Loucy (cell line): ENCODE data around the gene ENTPD2.

Experiments
- H2AFZ ChIP-seq: fragments of 200-600 bp; sonication (generic); 2 replicates; pipeline ENCODE4 v1.6.0; 2016; ENCODE audit warnings: antibody characterized with exemption, mild to moderate bottlenecking, low read length, moderate library complexity
- H3F3A ChIP-seq: fragments of 200-600 bp; 2 replicates; pipeline ENCODE4 v1.6.0; 2016; ENCODE audit warnings: antibody characterized with exemption, low read depth, mild to moderate bottlenecking
- H3K27me3 ChIP-seq: fragments of 200-600 bp; sonication (generic); 2 replicates; pipeline ENCODE4 v1.6.1; 2014; ENCODE audit warnings: low read length, mild to moderate bottlenecking; ENCODE audit not compliant: insufficient read depth, poor library complexity, severe bottlenecking
- H3K36me3 ChIP-seq: fragments of 200-600 bp; sonication (generic); 2 replicates; pipeline ENCODE4 v1.6.1; 2016; ENCODE audit warnings: low read length; ENCODE audit not compliant: insufficient read depth
- H3K4me1 ChIP-seq: fragments of 200-600 bp; sonication (generic); 2 replicates; pipeline ENCODE4 v1.5.1; 2014; ENCODE audit warnings: low read length, mild to moderate bottlenecking; ENCODE audit not compliant: insufficient read depth, poor library complexity, severe bottlenecking
- H3K4me2 ChIP-seq: fragments of 200-600 bp; sonication (generic); 2 replicates; pipeline ENCODE4 v1.6.0; 2014; ENCODE audit warnings: antibody characterized with exemption, low read length, low read depth, mild to moderate bottlenecking; ENCODE audit not compliant: poor library complexity, severe bottlenecking
- H3K4me3 ChIP-seq: fragments of 200-600 bp; sonication (generic); 2 replicates; pipeline ENCODE4 v1.5.1; 2014; ENCODE audit warnings: low read length, mild to moderate bottlenecking, mixed read lengths; ENCODE audit not compliant: poor library complexity, severe bottlenecking
- H3K79me2 ChIP-seq: fragments of 200-600 bp; sonication (generic); 2 replicates; pipeline ENCODE4 v1.6.1; 2014; ENCODE audit warnings: low read length; ENCODE audit not compliant: insufficient read depth
- H3K9ac ChIP-seq: fragments of 200-600 bp; sonication (generic); 2 replicates; pipeline ENCODE4 v1.6.0; 2014; ENCODE audit warnings: mild to moderate bottlenecking, low read depth, low read length, moderate library complexity; ENCODE audit not compliant: poor library complexity, severe bottlenecking
- H3K9me2 ChIP-seq: fragments of 200-600 bp; sonication (generic); replicated peaks from 2 replicates; pipeline ENCODE4 v1.6.1; 2016; ENCODE audit warnings: low read depth, low read length, mixed read lengths
- H3K9me3 ChIP-seq: fragments of 200-600 bp; sonication (generic); 2 replicates; pipeline ENCODE4 v1.6.1; 2014; ENCODE audit warnings: mild to moderate bottlenecking, antibody characterized with exemption, low read length, low read depth; ENCODE audit not compliant: insufficient read depth
- H4K20me1 ChIP-seq: fragments of 200-600 bp; sonication (generic); 2 replicates; pipeline ENCODE4 v1.6.0; 2014; ENCODE audit warnings: antibody characterized with exemption, low read length, mild to moderate bottlenecking; ENCODE audit not compliant: insufficient read depth, poor library complexity, severe bottlenecking
- CTCF ChIP-seq: fragments of 200-600 bp; sonication (generic); conservative IDR thresholded peaks from 2 replicates; pipeline ENCODE4 v1.5.1; 2014; ENCODE audit warnings: mild to moderate bottlenecking, antibody characterized with exemption, low read length
- EZH2phosphoT487 ChIP-seq: fragments of 200-600 bp; IDR thresholded peaks from 2 replicates; pipeline ENCODE4 v1.6.1; 2018; ENCODE audit warnings: antibody characterized with exemption, mild to moderate bottlenecking, moderate library complexity, borderline replicate concordance

ENTPD2 gene

GRCh38 chr9:137001857-137002645 is 51.8 kb downstream of the ENTPD2 start:
- Histone ChIP-seq H4K20me1 (no peaks in the 10 kb centered on the region), H3K9ac (no peak overlapping the region), H3K9me3 (no peaks in the 10 kb centered on the region), H3K4me1 (peaks cover 3% of the 10 kb centered on the region), H3K36me3 (no peaks in the 10 kb centered on the region), H3K79me2 (no peaks in the 10 kb centered on the region), H3F3A (no peaks in the 10 kb centered on the region), H3K27me3 (no peaks in the 10 kb centered on the region), H3K4me3 (no peak overlapping the region), H3K4me2 (no peak overlapping the region), H2AFZ (no peak overlapping the region), H3K9me2 (no peaks in the 10 kb centered on the region)
- TF ChIP-seq CTCF (no peak), EZH2phosphoT487 (no peak)

- no peaks in the 10 kb centered on the region for H3K9me3 ChIP-seq
- no peak overlapping the region for H3K9ac ChIP-seq
- H3K4me3 ChIP-seq: no peak overlapping the region
- H3F3A ChIP-seq: no peaks in the 10 kb centered on the region
- H3K9me2 ChIP-seq: no peaks in the 10 kb centered on the region
- H3K4me1 ChIP-seq: peaks cover 8% of the 10 kb centered on the region
- no peaks in the 10 kb centered on the region for H3K36me3 ChIP-seq
- H3K79me2 ChIP-seq: no peaks in the 10 kb centered on the region
- no peaks in the 10 kb centered on the region for H4K20me1 ChIP-seq
- TF ChIP-seq CTCF: no peak
- no peak for TF ChIP-seq EZH2phosphoT487
- H2AFZ ChIP-seq: peak overlapping the region; percentile 33; the same call in 1 of the 2 replicates
- no peak overlapping the region for H3K4me2 ChIP-seq
- no peaks in the 10 kb centered on the region for H3K27me3 ChIP-seq
Measured at GRCh38 chr9:137000177-137000930, 53.5 kb downstream of the ENTPD2 start.
